ENCODE measurements around the gene OSTM1.
"Not testable (repeated sequence)": the region's sequence is repeated elsewhere in the genome, so short reads cannot be mapped to it uniquely, and the experiment has no call there.

DNA sequence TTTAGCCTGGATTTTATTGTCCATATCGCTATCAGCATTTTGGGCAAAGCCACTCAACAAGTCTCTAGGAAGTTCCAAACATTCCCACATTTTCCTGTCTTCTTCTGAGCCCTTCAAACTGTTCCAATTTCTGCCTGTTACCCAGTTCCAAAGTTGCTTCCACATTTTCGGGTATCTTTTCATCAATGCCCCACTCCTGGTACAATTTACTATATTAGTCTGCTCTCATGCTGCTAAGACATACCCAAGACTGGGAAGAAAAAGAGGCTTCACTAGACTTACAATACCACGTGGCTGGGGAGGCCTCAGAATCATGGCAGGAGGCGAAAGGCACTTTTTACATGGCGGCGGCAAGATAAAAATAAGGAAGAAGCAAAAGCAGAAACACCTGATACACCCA is 58.3 kb downstream of the OSTM1 start:
- TF ChIP-seq POLR2AphosphoS5 (IDR thresholded peaks at IDR 0.05; ENCODE audit: low read depth, low read length); POLR2A (IDR thresholded peaks at IDR 0.05; ENCODE audit: low read depth, low read length); TAF1 (IDR thresholded peaks at IDR 0.05; ENCODE audit: borderline replicate concordance, low read depth, low read length): not testable (repeated sequence)

Measured in GM12892 (cell line).